ENCODE data around the gene BCAS1.

The BCAS1 gene

GRCh38 chr20:54114109-54114508 is 43.7 kb upstream of the BCAS1 start:
- Histone ChIP-seq H3K36me3 (no peaks in the 10 kb centered on the region), H3K27me3 (ENCODE audit: insufficient read depth, low read depth, severe bottlenecking) (peaks cover 81% of the 10 kb centered on the region), H3K27ac (no peak overlapping the region), H3K9me3 (ENCODE audit: severe bottlenecking) (no peaks in the 10 kb centered on the region), H3K4me3 (ENCODE audit: low read depth, low read length) (no peak overlapping the region)
- DNase-seq: no peak
- no peak for TF ChIP-seq CTCF (IDR thresholded peaks at IDR 0.05; ENCODE audit: low read depth, low read length)

- Histone ChIP-seq H3K4me3 (ENCODE audit: low read depth, low read length) (no peak overlapping the region), H3K9me3 (ENCODE audit: severe bottlenecking) (no peaks in the 10 kb centered on the region), H3K27ac (no peak overlapping the region), H3K27me3 (ENCODE audit: insufficient read depth, low read depth, severe bottlenecking) (peaks cover 79% of the 10 kb centered on the region), H3K36me3 (no peaks in the 10 kb centered on the region)
- no peak for DNase-seq
- TF ChIP-seq CTCF (IDR thresholded peaks at IDR 0.05; ENCODE audit: low read depth, low read length): no peak
Measured at GRCh38 chr20:54113566-54113965, 43.2 kb upstream of the BCAS1 start.

DNA sequence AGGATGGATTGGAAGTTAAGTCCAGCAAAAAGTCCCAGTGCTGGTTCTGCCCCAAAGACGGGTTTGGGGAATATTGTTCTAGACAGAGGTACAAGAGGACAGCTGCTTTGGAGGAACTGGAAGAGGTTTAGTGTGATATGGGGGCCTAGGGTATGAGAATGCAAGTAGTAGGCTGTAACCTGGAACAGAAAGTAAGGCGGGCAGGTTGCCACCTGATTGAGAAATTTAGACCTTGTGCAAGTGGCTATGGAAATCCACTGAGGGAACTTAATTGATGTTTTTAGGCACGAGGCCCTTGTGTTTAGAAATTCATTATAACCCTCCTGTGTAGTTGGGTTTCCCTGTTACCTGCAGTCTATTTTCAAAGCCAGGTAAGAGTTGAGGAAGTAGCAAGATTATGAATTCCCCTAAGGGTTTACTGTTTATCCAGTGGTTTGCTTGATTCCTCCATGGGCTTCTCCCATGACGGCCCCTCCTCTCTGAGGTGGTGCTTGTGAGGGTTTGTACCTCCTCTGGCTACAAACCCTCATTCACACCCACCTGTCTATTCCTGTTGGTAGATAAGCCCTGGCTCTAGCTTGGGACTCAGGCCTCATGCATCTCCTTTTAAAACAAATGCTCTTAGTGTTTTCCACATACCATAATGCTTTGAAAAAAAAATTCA is 42.0 kb upstream of the BCAS1 start:
- H3K27me3 ChIP-seq (ENCODE audit: insufficient read depth, low read depth, severe bottlenecking): peaks cover 80% of the 10 kb centered on the region
- TF ChIP-seq CTCF (IDR thresholded peaks at IDR 0.05; ENCODE audit: low read depth, low read length): no peak
- no peaks in the 10 kb centered on the region for H3K9me3 ChIP-seq (ENCODE audit: severe bottlenecking)

DNA sequence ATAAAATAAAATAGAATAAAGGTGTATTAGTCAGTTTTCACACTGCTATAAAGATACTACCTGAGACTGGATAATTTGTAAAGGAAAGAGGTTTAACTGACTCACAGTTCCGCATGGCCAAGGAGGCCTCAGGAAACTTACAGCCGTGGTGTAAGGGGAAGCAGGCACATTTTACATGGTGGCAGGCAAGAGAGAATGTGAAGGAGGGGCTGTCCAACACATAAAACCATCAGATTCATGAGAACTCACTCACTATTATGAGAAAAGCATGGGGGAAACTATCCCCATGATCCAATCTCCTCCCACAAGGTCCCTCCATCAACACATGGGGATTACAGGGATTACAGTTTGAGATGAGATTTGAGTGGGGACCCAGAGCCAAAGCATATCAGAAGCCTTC is 41.1 kb upstream of the BCAS1 start:
- Histone ChIP-seq H3K27me3 (ENCODE audit: insufficient read depth, low read depth, severe bottlenecking) (peaks cover 79% of the 10 kb centered on the region), H3K9me3 (ENCODE audit: severe bottlenecking) (no peaks in the 10 kb centered on the region), H3K36me3 (no peaks in the 10 kb centered on the region), H3K27ac (no peak overlapping the region), H3K4me3 (ENCODE audit: low read depth, low read length) (no peak overlapping the region)
- DNase-seq: no peak
- no peak for TF ChIP-seq CTCF (IDR thresholded peaks at IDR 0.05; ENCODE audit: low read depth, low read length)

More for the DNA sequence above, 42.0 kb upstream of the BCAS1 start:
- Histone ChIP-seq H3K4me3 (ENCODE audit: low read depth, low read length) (no peak overlapping the region), H3K36me3 (no peaks in the 10 kb centered on the region), H3K27ac (no peak overlapping the region)
- no peak for DNase-seq

GRCh38 chr20:54110457-54110856 is 40.1 kb upstream of the BCAS1 start:
- H3K9me3 ChIP-seq (ENCODE audit: severe bottlenecking): no peaks in the 10 kb centered on the region
- H3K27ac ChIP-seq: no peak overlapping the region
- no peaks in the 10 kb centered on the region for H3K36me3 ChIP-seq
- no peak for DNase-seq
- H3K4me3 ChIP-seq (ENCODE audit: low read depth, low read length): no peak overlapping the region
- peaks cover 78% of the 10 kb centered on the region for H3K27me3 ChIP-seq (ENCODE audit: insufficient read depth, low read depth, severe bottlenecking)
- no peak for TF ChIP-seq CTCF (IDR thresholded peaks at IDR 0.05; ENCODE audit: low read depth, low read length)

GRCh38 chr20:54110041-54110440 is 39.6 kb upstream of the BCAS1 start:
- H3K36me3 ChIP-seq: no peaks in the 10 kb centered on the region
- no peak overlapping the region for H3K4me3 ChIP-seq (ENCODE audit: low read depth, low read length)
- TF ChIP-seq CTCF (IDR thresholded peaks at IDR 0.05; ENCODE audit: low read depth, low read length): no peak
- no peak for DNase-seq
- H3K27ac ChIP-seq: no peak overlapping the region
- peaks cover 78% of the 10 kb centered on the region for H3K27me3 ChIP-seq (ENCODE audit: insufficient read depth, low read depth, severe bottlenecking)
- no peaks in the 10 kb centered on the region for H3K9me3 ChIP-seq (ENCODE audit: severe bottlenecking)

Data from WERI-Rb-1 (cell line).